SK-N-SH (cell line): Measurements from ENCODE around the gene AP1M1.

ENCODE experiments used
- EZH2phosphoT487 ChIP-seq: fragments of 200-600 bp; sonication (generic); IDR thresholded peaks from 2 replicates; pipeline ENCODE4 v1.6.1; 2017; ENCODE audit warnings: low read depth, mixed run types, mild to moderate bottlenecking, antibody characterized with exemption, moderate library complexity, borderline replicate concordance
- FOSL2 ChIP-seq: IDR thresholded peaks from 2 replicates; pipeline ENCODE4 v1.4.0; 2012; ENCODE audit warnings: low read depth, mild to moderate bottlenecking, moderate library complexity, borderline replicate concordance
- FOXJ3 ChIP-seq: sonication (generic); formaldehyde crosslinking; IDR thresholded peaks from 2 replicates; pipeline ENCODE4 v1.5.1; 2020; ENCODE audit warnings: mild to moderate bottlenecking, missing genetic modification reagents
- FOXM1 ChIP-seq: IDR thresholded peaks from 2 replicates; pipeline ENCODE4 v1.4.0; 2012; ENCODE audit warnings: low read depth, mild to moderate bottlenecking
- POLR2AphosphoS5 ChIP-seq: IDR thresholded peaks from 2 replicates; pipeline ENCODE4 v1.6.1; 2012; ENCODE audit warnings: low read depth, low read length
- REST ChIP-seq: IDR thresholded peaks from 2 replicates; pipeline ENCODE4 v1.6.1; 2012; ENCODE audit warnings: mild to moderate bottlenecking, low read depth, low read length, moderate library complexity
- RFX5 ChIP-seq: IDR thresholded peaks from 2 replicates; pipeline ENCODE4 v1.6.1; 2012; ENCODE audit warnings: mild to moderate bottlenecking, improper control_type of control experiment, low read length
- RXRA ChIP-seq: IDR thresholded peaks from 2 replicates; pipeline ENCODE4 v1.4.0; 2012; ENCODE audit warnings: low read depth, mild to moderate bottlenecking, borderline replicate concordance
- SMC3 ChIP-seq: IDR thresholded peaks from 2 replicates; pipeline ENCODE4 v1.6.1; 2012; ENCODE audit warnings: low read depth, low read length, improper control_type of control experiment
- TF ChIP-seq, protein P1 (sequence below): fragments of 200-600 bp; sonication (generic); IDR thresholded peaks from 2 replicates; pipeline ENCODE4 v1.6.1; 2017; ENCODE audit warnings: antibody characterized with exemption, mild to moderate bottlenecking, moderate library complexity

- TF ChIP-seq POLR2AphosphoS5: no peak
- no peak for TF ChIP-seq SMC3
- TF ChIP-seq, protein P1, sequence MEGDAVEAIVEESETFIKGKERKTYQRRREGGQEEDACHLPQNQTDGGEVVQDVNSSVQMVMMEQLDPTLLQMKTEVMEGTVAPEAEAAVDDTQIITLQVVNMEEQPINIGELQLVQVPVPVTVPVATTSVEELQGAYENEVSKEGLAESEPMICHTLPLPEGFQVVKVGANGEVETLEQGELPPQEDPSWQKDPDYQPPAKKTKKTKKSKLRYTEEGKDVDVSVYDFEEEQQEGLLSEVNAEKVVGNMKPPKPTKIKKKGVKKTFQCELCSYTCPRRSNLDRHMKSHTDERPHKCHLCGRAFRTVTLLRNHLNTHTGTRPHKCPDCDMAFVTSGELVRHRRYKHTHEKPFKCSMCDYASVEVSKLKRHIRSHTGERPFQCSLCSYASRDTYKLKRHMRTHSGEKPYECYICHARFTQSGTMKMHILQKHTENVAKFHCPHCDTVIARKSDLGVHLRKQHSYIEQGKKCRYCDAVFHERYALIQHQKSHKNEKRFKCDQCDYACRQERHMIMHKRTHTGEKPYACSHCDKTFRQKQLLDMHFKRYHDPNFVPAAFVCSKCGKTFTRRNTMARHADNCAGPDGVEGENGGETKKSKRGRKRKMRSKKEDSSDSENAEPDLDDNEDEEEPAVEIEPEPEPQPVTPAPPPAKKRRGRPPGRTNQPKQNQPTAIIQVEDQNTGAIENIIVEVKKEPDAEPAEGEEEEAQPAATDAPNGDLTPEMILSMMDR: no peak
- TF ChIP-seq FOXJ3 (CRISPR knock-in tag): no peak
- TF ChIP-seq FOSL2: no peak
- TF ChIP-seq FOXM1: no peak
- no peak for TF ChIP-seq RFX5
- TF ChIP-seq REST: no peak
- no peak for TF ChIP-seq RXRA
- TF ChIP-seq EZH2phosphoT487: no peak
Observed at GRCh38 chr19:16166417-16166816, 31.3 kb upstream of the AP1M1 start.
